Tibial nerve (tissue), 4 donors: ENCODE measurements around the gene ELMO3. TPM values are rescaled to one million over a fixed set of nuclear protein-coding genes. Genes with fewer than 3 reads are reported as not detected.

Source experiments
- DNase-seq, 2 donors: peaks; one replicate each; pipeline ENCODE4 v3.0.0-alpha.2; 2019; ENCODE audit warnings: low spot score in 2 of 2
- H3K27ac ChIP-seq, 4 donors: fragments of 200-600 bp; sonication (generic) in 3 of 4; one replicate each; pipeline ENCODE4 v1.5.1; 2017 to 2019; ENCODE audit warnings: mild to moderate bottlenecking in 1 of 4
- H3K27me3 ChIP-seq, 2 donors: fragments of 200-600 bp; sonication (generic) in 1 of 2; one replicate each; pipeline versions ENCODE4 v1.5.1 to v1.6.0; 2017 to 2019
- H3K36me3 ChIP-seq, 3 donors: fragments of 200-600 bp; sonication (generic); one replicate each; pipeline ENCODE4 v1.5.1; 2018 to 2019
- H3K4me1 ChIP-seq, 4 donors: fragments of 200-600 bp; sonication (generic) in 3 of 4; one replicate each; pipeline ENCODE4 v1.5.1; 2017 to 2019
- H3K4me3 ChIP-seq, 4 donors: fragments of 200-600 bp; sonication (generic) in 3 of 4; one replicate each; pipeline ENCODE4 v1.5.1; 2017 to 2019; ENCODE audit warnings: mild to moderate bottlenecking in 1 of 4, moderate library complexity in 1 of 4
- H3K9me3 ChIP-seq, 4 donors: fragments of 200-600 bp; sonication (generic) in 3 of 4; one replicate each; pipeline ENCODE4 v1.5.1; 2017 to 2019
- CTCF ChIP-seq, 5 experiments: fragments of 200-600 bp in 3 of 5; fragments of 450-650 bp in 2 of 5; sonication (generic) in 3 of 5; IDR thresholded peaks; one replicate each; pipeline ENCODE4 v1.5.1; 2016 to 2019; ENCODE audit warnings: antibody characterized with exemption in 5 of 5, mild to moderate bottlenecking in 3 of 5, moderate library complexity in 2 of 5
- EP300 ChIP-seq, 2 donors: sonication (generic); formaldehyde crosslinking; IDR thresholded peaks; one replicate each; pipeline ENCODE4 v1.6.1; 2017; ENCODE audit warnings: antibody characterized with exemption in 2 of 2, mild to moderate bottlenecking in 1 of 2
- POLR2A ChIP-seq, 2 donors: fragments of 450-650 bp; IDR thresholded peaks; one replicate each; pipeline ENCODE4 v1.6.1; 2017; ENCODE audit warnings: antibody characterized with exemption in 2 of 2, mild to moderate bottlenecking in 2 of 2, moderate library complexity in 2 of 2
- WGBS, 2 donors: methylation state at CpG; one replicate each; pipeline ENCODE4 v1.1.5; 2018; 5-methylcytosine and 5-hydroxymethylcytosine counted together
- total RNA-seq, 4 donors: library from RNA; depleted of rRNA; stranded (reverse); fragments of >200 nt; gene quantifications; one replicate each; pipeline ENCODE4 v1.1.0, GENCODE V29; 2016

ELMO3 gene
- total RNA-seq, 4 donors from 2014 or later: 2.4 to 14.4 (median 4.4) TPM

GRCh38 chr16:67230809-67231660 is 32.1 kb downstream of the ELMO3 start:
- Histone ChIP-seq H3K36me3 (peaks cover 8 to 79% (median 9%) of the 10 kb centered on the region in 3 donors), H3K27me3 (no peaks in the 10 kb centered on the region), H3K27ac (no peak overlapping the region), H3K4me1 (peaks cover 0 to 20% (median 9%) of the 10 kb centered on the region in 4 donors), H3K9me3 (no peaks in the 10 kb centered on the region), H3K4me3 (no peak overlapping the region)
- WGBS, 2 donors: 82 to 84% methylated on average over 11 to 12 of the region's 12 CpGs
- TF ChIP-seq EP300 (IDR thresholded peaks at IDR 0.05): no peak
- no peak for TF ChIP-seq CTCF (IDR thresholded peaks at IDR 0.05)
- TF ChIP-seq POLR2A (IDR thresholded peaks at IDR 0.05): no peak
- no peak for DNase-seq

GRCh38 chr16:67233596-67233995 is 34.7 kb downstream of the ELMO3 start:
- Histone ChIP-seq H3K4me1 (peaks cover 0 to 5% (median 0%) of the 10 kb centered on the region in 4 donors), H3K27ac (no peak overlapping the region), H3K4me3 (no peak overlapping the region), H3K36me3 (peaks cover 9 to 99% (median 25%) of the 10 kb centered on the region in 3 donors), H3K27me3 (no peaks in the 10 kb centered on the region), H3K9me3 (no peaks in the 10 kb centered on the region)
- DNase-seq: no peak
- TF ChIP-seq CTCF (IDR thresholded peaks at IDR 0.05) (no peak), EP300 (IDR thresholded peaks at IDR 0.05) (no peak), POLR2A (IDR thresholded peaks at IDR 0.05) (no peak)
- 71 to 74% methylated on average over 7 of the region's 7 CpGs for WGBS, 2 donors

GRCh38 chr16:67234180-67234597 is 35.3 kb downstream of the ELMO3 start:
- Histone ChIP-seq H3K27me3 (no peaks in the 10 kb centered on the region), H3K4me1 (peaks cover 0 to 3% (median 0%) of the 10 kb centered on the region in 4 donors), H3K9me3 (no peaks in the 10 kb centered on the region), H3K4me3 (no peak overlapping the region), H3K36me3 (peaks cover 9 to 99% (median 25%) of the 10 kb centered on the region in 3 donors), H3K27ac (no peak overlapping the region)
- DNase-seq: no peak
- no peak for TF ChIP-seq POLR2A (IDR thresholded peaks at IDR 0.05)
- TF ChIP-seq EP300 (IDR thresholded peaks at IDR 0.05): no peak
- no peak for TF ChIP-seq CTCF (IDR thresholded peaks at IDR 0.05)
- 91 to 98% methylated on average over 8 to 10 of the region's 10 CpGs for WGBS, 2 donors

- DNase-seq: no peak
- no peak for TF ChIP-seq CTCF (IDR thresholded peaks at IDR 0.05)
- TF ChIP-seq EP300 (IDR thresholded peaks at IDR 0.05): no peak
- no peak for TF ChIP-seq POLR2A (IDR thresholded peaks at IDR 0.05)
- 85% methylated on average over 17 of the region's 17 CpGs for WGBS, 2 donors
- no peak overlapping the region for H3K4me3 ChIP-seq
- peak overlapping the region in 1 of 4 donors; percentile 9 for H3K27ac ChIP-seq
- no peaks in the 10 kb centered on the region for H3K27me3 ChIP-seq
- peaks cover 0 to 14% (median 6%) of the 10 kb centered on the region in 4 donors for H3K4me1 ChIP-seq
- no peaks in the 10 kb centered on the region for H3K9me3 ChIP-seq
- peaks cover 9 to 89% (median 25%) of the 10 kb centered on the region in 3 donors for H3K36me3 ChIP-seq
Measured at GRCh38 chr16:67235816-67236562, 37.1 kb downstream of the ELMO3 start.
